HepG2 (cell line): ENCODE results near the gene CCDC85C. TPM values are rescaled to one million over a fixed set of nuclear protein-coding genes. Genes with fewer than 3 reads are reported as not detected.
A peak's percentile ranks its signal among the peaks of the same experiment; 100 is the strongest.

Source experiments
- FOXC1 ChIP-seq: sonication (generic); formaldehyde crosslinking; IDR thresholded peaks from 2 replicates; pipeline ENCODE4 v1.8.0; 2022; ENCODE audit warnings: mild to moderate bottlenecking, missing genetic modification reagents, borderline replicate concordance
- KLF12 ChIP-seq: sonication (generic); formaldehyde crosslinking; IDR thresholded peaks from 2 replicates; pipeline ENCODE4 v1.4.0; 2020; ENCODE audit warnings: missing genetic modification reagents, borderline replicate concordance
- KLF13 ChIP-seq: sonication (generic); formaldehyde crosslinking; IDR thresholded peaks from 2 replicates; pipeline ENCODE4 v1.4.0; 2020; ENCODE audit warnings: mild to moderate bottlenecking, missing genetic modification reagents
- KLF15 ChIP-seq: sonication (generic); formaldehyde crosslinking; IDR thresholded peaks from 2 replicates; pipeline ENCODE4 v1.8.1; 2023; ENCODE audit warnings: borderline replicate concordance, mild to moderate bottlenecking, inconsistent platforms, missing genetic modification reagents, mixed read lengths
- MBNL3 ChIP-seq: fragments of 250-450 bp; sonication (Bioruptor Pico); conservative IDR thresholded peaks from 2 replicates; pipeline ENCODE4 v1.8.0; 2022; ENCODE audit warnings: mild to moderate bottlenecking, inconsistent platforms
- NKX3-1 ChIP-seq: sonication (generic); formaldehyde crosslinking; IDR thresholded peaks from 2 replicates; pipeline ENCODE4 v1.5.0; 2020; ENCODE audit warnings: missing genetic modification reagents
- REXO4 ChIP-seq: sonication (generic); formaldehyde crosslinking; IDR thresholded peaks from 2 replicates; pipeline ENCODE4 v1.8.0; 2022; ENCODE audit warnings: missing genetic modification reagents, mild to moderate bottlenecking, borderline replicate concordance
- SRSF1 ChIP-seq: fragments of 200-400 bp; formaldehyde crosslinking; optimal IDR thresholded peaks from 2 replicates; pipeline ENCODE3; 2017; ENCODE audit warnings: mild to moderate bottlenecking, low read depth, low read length, moderate library complexity
- TBX2 ChIP-seq: sonication (generic); formaldehyde crosslinking; IDR thresholded peaks from 2 replicates; pipeline ENCODE4 v1.5.0; 2020; ENCODE audit warnings: missing genetic modification reagents, mild to moderate bottlenecking, borderline replicate concordance
- XBP1 ChIP-seq: sonication (generic); formaldehyde crosslinking; IDR thresholded peaks from 2 replicates; pipeline ENCODE4 v1.5.0; 2020; ENCODE audit warnings: missing genetic modification reagents
- ZFP36L2 ChIP-seq: sonication (generic); formaldehyde crosslinking; IDR thresholded peaks from 2 replicates; pipeline ENCODE4 v1.4.0; 2020; ENCODE audit warnings: missing genetic modification reagents
- ZFP82 ChIP-seq: sonication (generic); formaldehyde crosslinking; IDR thresholded peaks from 2 replicates; pipeline ENCODE4 v1.5.1; 2020; ENCODE audit warnings: mild to moderate bottlenecking, missing genetic modification reagents, borderline replicate concordance
- ZNF569 ChIP-seq: sonication (generic); formaldehyde crosslinking; IDR thresholded peaks from 2 replicates; pipeline ENCODE4 v1.5.0; 2020; ENCODE audit warnings: mild to moderate bottlenecking, missing genetic modification reagents, moderate library complexity, borderline replicate concordance
- ZNF589 ChIP-seq: sonication (generic); formaldehyde crosslinking; conservative IDR thresholded peaks from 2 replicates; pipeline ENCODE4 v1.8.0; 2022; ENCODE audit warnings: mild to moderate bottlenecking, moderate library complexity, missing genetic modification reagents
- ZNF773 ChIP-seq: sonication (generic); formaldehyde crosslinking; IDR thresholded peaks from 2 replicates; pipeline ENCODE4 v1.4.0; 2020; ENCODE audit warnings: missing genetic modification reagents, borderline replicate concordance
- ZSCAN20 ChIP-seq: sonication (generic); formaldehyde crosslinking; IDR thresholded peaks from 2 replicates; pipeline ENCODE4 v1.4.0; 2020; ENCODE audit warnings: missing genetic modification reagents, mild to moderate bottlenecking, borderline replicate concordance
- polyA plus RNA-seq, 8 experiments: library from polyadenylated mRNA; depleted of rRNA in 3 of 8; stranded (reverse) in 7 of 8; unstranded in 1 of 8; fragments of >200 nt; fragmentation: Illumina TruSeq in 4 of 8; extraction: Trizol in 4 of 8; gene quantifications; 2 replicates each; pipeline versions ENCODE4 v1.2.1 to v1.2.3, GENCODE V29; 2011 to 2016; ENCODE audit warnings: low read depth in 4 of 8, missing spikeins in 1 of 8, mixed read lengths in 1 of 8; ENCODE audit not compliant: insufficient read depth in 1 of 8
- total RNA-seq, 5 experiments: library from RNA; depleted of rRNA; stranded (reverse); fragments of >200 nt; fragmentation: Illumina TruSeq; extraction: Trizol; gene quantifications; 2 replicates each; pipeline ENCODE4 v1.2.3, GENCODE V29; 2016; ENCODE audit warnings: low read depth in 1 of 5
- TF ChIP-seq, protein P1 (sequence below): IDR thresholded peaks from 2 replicates; pipeline ENCODE4 v1.6.1; 2016; ENCODE audit warnings: missing compliant biosample characterization, missing genetic modification reagents, borderline replicate concordance
- TF ChIP-seq, protein P2 (sequence below): sonication (generic); formaldehyde crosslinking; IDR thresholded peaks from 2 replicates; pipeline ENCODE4 v1.9.0; 2021; ENCODE audit warnings: missing genetic modification reagents, borderline replicate concordance
- TF ChIP-seq, protein P3 (sequence below): IDR thresholded peaks from 2 replicates; pipeline ENCODE4 v1.6.1; 2016; ENCODE audit warnings: low read depth, missing genetic modification reagents, missing compliant biosample characterization
- TF ChIP-seq, protein P4 (sequence below): sonication (generic); formaldehyde crosslinking; IDR thresholded peaks from 2 replicates; pipeline ENCODE4 v1.5.0; 2020; ENCODE audit warnings: mild to moderate bottlenecking, low read depth, missing genetic modification reagents, borderline replicate concordance

Gene CCDC85C
- total and polyA plus RNA-seq, 2 of the 13 experiments (the other 11 are each of a cell fraction or from before 2014, with no cell fraction given), result 18.8 to 43.8 TPM

DNA sequence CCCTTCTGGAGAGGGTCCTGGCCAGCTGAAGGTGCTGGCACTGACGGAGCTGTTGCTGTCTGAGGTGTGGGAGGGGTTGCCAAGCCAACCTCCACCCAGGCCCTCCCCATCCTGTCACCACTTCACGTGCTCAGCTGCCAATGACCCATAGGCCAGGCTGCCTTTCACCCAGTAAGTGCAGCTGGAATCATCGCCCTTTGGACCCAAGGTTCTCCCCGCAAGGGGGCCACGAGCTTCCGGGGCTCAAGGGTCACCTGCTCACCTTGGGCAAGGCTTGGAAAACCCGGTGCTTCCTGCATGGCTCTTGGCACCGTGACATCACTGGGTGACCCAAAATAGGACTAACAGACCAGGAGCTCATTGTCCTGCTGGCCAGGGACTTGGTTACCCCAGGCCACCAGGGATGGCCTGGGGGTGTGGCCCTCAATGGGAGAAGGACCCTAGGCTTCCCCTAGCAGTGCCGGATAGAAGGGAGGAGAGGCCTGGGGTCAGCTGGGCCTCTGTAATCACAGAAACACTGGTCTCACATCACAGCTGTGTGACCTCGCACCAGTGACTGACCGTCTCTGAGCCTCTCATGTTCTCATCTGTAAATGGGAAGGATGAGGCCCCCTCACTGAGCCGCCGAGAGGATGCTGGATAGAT lies 51.3 kb downstream of the CCDC85C start (continued):
- TF ChIP-seq ZNF569 (CRISPR knock-in tag) (peak; percentile 51; the same call in 1 of the 2 replicates), KLF15 (peak; percentile 17; the same call in 1 of the 2 replicates), TBX2 (CRISPR knock-in tag) (peak; percentile 99), SRSF1 (peak; percentile 34), REXO4 (no peak), NKX3-1 (CRISPR knock-in tag) (no peak), MBNL3 (no peak), KLF13 (CRISPR knock-in tag) (no peak), ZFP82 (no peak), FOXC1 (peak; percentile 93; the same call in 1 of the 2 replicates), KLF12 (CRISPR knock-in tag) (peak; percentile 76; the same call in 1 of the 2 replicates), ZSCAN20 (CRISPR knock-in tag) (no peak), ZNF589 (no peak), XBP1 (CRISPR knock-in tag) (peak; percentile 47; the same call in 1 of the 2 replicates), ZNF773 (CRISPR knock-in tag) (no peak), ZFP36L2 (CRISPR knock-in tag) (0 out of 2 replicates have a peak, but pooled peaks have one; percentile 53)
- TF ChIP-seq, protein P1, sequence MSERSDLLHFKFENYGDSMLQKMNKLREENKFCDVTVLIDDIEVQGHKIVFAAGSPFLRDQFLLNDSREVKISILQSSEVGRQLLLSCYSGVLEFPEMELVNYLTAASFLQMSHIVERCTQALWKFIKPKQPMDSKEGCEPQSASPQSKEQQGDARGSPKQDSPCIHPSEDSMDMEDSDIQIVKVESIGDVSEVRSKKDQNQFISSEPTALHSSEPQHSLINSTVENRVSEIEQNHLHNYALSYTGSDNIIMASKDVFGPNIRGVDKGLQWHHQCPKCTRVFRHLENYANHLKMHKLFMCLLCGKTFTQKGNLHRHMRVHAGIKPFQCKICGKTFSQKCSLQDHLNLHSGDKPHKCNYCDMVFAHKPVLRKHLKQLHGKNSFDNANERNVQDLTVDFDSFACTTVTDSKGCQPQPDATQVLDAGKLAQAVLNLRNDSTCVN (CRISPR knock-in tag), result no peak
- TF ChIP-seq, protein P2, sequence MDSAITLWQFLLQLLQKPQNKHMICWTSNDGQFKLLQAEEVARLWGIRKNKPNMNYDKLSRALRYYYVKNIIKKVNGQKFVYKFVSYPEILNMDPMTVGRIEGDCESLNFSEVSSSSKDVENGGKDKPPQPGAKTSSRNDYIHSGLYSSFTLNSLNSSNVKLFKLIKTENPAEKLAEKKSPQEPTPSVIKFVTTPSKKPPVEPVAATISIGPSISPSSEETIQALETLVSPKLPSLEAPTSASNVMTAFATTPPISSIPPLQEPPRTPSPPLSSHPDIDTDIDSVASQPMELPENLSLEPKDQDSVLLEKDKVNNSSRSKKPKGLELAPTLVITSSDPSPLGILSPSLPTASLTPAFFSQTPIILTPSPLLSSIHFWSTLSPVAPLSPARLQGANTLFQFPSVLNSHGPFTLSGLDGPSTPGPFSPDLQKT (CRISPR knock-in tag), result no peak
- TF ChIP-seq, protein P3, sequence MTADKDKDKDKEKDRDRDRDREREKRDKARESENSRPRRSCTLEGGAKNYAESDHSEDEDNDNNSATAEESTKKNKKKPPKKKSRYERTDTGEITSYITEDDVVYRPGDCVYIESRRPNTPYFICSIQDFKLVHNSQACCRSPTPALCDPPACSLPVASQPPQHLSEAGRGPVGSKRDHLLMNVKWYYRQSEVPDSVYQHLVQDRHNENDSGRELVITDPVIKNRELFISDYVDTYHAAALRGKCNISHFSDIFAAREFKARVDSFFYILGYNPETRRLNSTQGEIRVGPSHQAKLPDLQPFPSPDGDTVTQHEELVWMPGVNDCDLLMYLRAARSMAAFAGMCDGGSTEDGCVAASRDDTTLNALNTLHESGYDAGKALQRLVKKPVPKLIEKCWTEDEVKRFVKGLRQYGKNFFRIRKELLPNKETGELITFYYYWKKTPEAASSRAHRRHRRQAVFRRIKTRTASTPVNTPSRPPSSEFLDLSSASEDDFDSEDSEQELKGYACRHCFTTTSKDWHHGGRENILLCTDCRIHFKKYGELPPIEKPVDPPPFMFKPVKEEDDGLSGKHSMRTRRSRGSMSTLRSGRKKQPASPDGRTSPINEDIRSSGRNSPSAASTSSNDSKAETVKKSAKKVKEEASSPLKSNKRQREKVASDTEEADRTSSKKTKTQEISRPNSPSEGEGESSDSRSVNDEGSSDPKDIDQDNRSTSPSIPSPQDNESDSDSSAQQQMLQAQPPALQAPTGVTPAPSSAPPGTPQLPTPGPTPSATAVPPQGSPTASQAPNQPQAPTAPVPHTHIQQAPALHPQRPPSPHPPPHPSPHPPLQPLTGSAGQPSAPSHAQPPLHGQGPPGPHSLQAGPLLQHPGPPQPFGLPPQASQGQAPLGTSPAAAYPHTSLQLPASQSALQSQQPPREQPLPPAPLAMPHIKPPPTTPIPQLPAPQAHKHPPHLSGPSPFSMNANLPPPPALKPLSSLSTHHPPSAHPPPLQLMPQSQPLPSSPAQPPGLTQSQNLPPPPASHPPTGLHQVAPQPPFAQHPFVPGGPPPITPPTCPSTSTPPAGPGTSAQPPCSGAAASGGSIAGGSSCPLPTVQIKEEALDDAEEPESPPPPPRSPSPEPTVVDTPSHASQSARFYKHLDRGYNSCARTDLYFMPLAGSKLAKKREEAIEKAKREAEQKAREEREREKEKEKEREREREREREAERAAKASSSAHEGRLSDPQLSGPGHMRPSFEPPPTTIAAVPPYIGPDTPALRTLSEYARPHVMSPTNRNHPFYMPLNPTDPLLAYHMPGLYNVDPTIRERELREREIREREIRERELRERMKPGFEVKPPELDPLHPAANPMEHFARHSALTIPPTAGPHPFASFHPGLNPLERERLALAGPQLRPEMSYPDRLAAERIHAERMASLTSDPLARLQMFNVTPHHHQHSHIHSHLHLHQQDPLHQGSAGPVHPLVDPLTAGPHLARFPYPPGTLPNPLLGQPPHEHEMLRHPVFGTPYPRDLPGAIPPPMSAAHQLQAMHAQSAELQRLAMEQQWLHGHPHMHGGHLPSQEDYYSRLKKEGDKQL (CRISPR knock-in tag), result peak; percentile 84; the same call in 1 of the 2 replicates
- TF ChIP-seq, protein P4, sequence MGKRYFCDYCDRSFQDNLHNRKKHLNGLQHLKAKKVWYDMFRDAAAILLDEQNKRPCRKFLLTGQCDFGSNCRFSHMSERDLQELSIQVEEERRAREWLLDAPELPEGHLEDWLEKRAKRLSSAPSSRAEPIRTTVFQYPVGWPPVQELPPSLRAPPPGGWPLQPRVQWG, result no peak
